ENCODE results near the gene SPTBN4.

- TF ChIP-seq CTCF (IDR thresholded peaks at IDR 0.05) = no peak
- TF ChIP-seq POLR2AphosphoS5 (IDR thresholded peaks at IDR 0.05) = no peak
- TF ChIP-seq POLR2A (IDR thresholded peaks at IDR 0.05) = no peak
Measured at GRCh38 chr19:40525234-40526051, 58.6 kb downstream of the SPTBN4 start.
